Thyroid gland (tissue), 4 donors: ENCODE measurements around the gene FAN1. TPM values are rescaled to one million over a fixed set of nuclear protein-coding genes. Genes with fewer than 3 reads are reported as not detected.

ENCODE experiments used
- DNase-seq, 2 donors: peaks; one replicate each; pipeline ENCODE4 v3.0.0-alpha.2; 2019
- H3K27ac ChIP-seq, 3 donors: fragments of 200-600 bp; sonication (generic); 1 replicate in 2 of 3; 2 replicates in 1 of 3; pipeline ENCODE4 v1.5.1; 2016 to 2019; ENCODE audit warnings: mild to moderate bottlenecking in 1 of 3, moderate library complexity in 1 of 3
- H3K27me3 ChIP-seq: fragments of 200-600 bp; sonication (generic); one replicate; pipeline ENCODE4 v1.5.1; 2019
- H3K36me3 ChIP-seq, 2 donors: fragments of 200-600 bp; sonication (generic); one replicate each; pipeline ENCODE4 v1.5.1; 2016 to 2019
- H3K4me1 ChIP-seq, 2 donors: fragments of 200-600 bp; sonication (generic); one replicate each; pipeline ENCODE4 v1.5.1; 2017 to 2019
- H3K4me3 ChIP-seq, 3 donors: fragments of 200-600 bp; sonication (generic); replicated peaks in 1 of 3; 1 replicate in 2 of 3; 2 replicates in 1 of 3; pipeline ENCODE4 v1.5.1; 2016; ENCODE audit warnings: mild to moderate bottlenecking in 1 of 3
- H3K9me3 ChIP-seq: fragments of 200-600 bp; sonication (generic); one replicate; pipeline ENCODE4 v1.5.1; 2017
- CTCF ChIP-seq, 6 experiments: fragments of 200-600 bp in 3 of 6; fragments of 450-650 bp in 3 of 6; sonication (generic) in 3 of 6; IDR thresholded peaks; one replicate each; pipeline ENCODE4 v1.5.1; 2016 to 2019; ENCODE audit warnings: antibody characterized with exemption in 6 of 6, mild to moderate bottlenecking in 2 of 6, inconsistent platforms in 1 of 6, moderate library complexity in 1 of 6
- POLR2A ChIP-seq, 2 donors: fragments of 450-650 bp; IDR thresholded peaks; one replicate each; pipeline ENCODE4 v1.6.1; 2017; ENCODE audit warnings: antibody characterized with exemption in 2 of 2, mild to moderate bottlenecking in 2 of 2, moderate library complexity in 1 of 2
- WGBS, 2 donors: methylation state at CpG; one replicate each; pipeline ENCODE4 v1.1.5; 2017; 5-methylcytosine and 5-hydroxymethylcytosine counted together
- intact Hi-C: fragments of 100-400 bp; cut with DNase I; formaldehyde crosslinking; loops from one replicate; pipeline ENCODE4 v1.15.1; 2023
- total RNA-seq, 4 donors: library from RNA; depleted of rRNA; stranded (reverse); fragments of >200 nt; gene quantifications; one replicate each; pipeline ENCODE4 v1.2.3, GENCODE V29; 2016

FAN1 gene
- total RNA-seq, 4 donors from 2014 or later = 24.9 to 26.6 (median 25.9) TPM

- 92 to 93% methylated on average over 5 of the region's 5 CpGs for WGBS, 2 donors
- intact Hi-C loops = no loop called here
Measured at GRCh38 chr15:30919877-30920550, 16.3 kb downstream of the FAN1 start.

GRCh38 chr15:30921106-30921505, 17.4 kb downstream of the FAN1 start:
- Histone ChIP-seq H3K4me3 (no peak overlapping the region), H3K27me3 (no peaks in the 10 kb centered on the region), H3K9me3 (no peaks in the 10 kb centered on the region), H3K27ac (peak overlapping the region; percentile 89 to 95 (median 89)), H3K36me3 (peaks cover 4 to 16% of the 10 kb centered on the region in 2 donors), H3K4me1 (peaks cover 43 to 46% of the 10 kb centered on the region in 2 donors)
- DNase-seq = peak; percentile 76 to 78
- WGBS, 2 donors = 56 to 65% methylated on average over 4 of the region's 4 CpGs
- intact Hi-C loops = no loop called here
- TF ChIP-seq POLR2A (IDR thresholded peaks at IDR 0.05) (no peak), CTCF (IDR thresholded peaks at IDR 0.05) (no peak)

More at GRCh38 chr15:30919877-30920550, 16.3 kb downstream of the FAN1 start:
- Histone ChIP-seq H3K27me3 (no peaks in the 10 kb centered on the region), H3K27ac (peak overlapping the region; percentile 89 to 95 (median 89)), H3K9me3 (no peaks in the 10 kb centered on the region), H3K36me3 (peaks cover 4 to 7% of the 10 kb centered on the region in 2 donors), H3K4me3 (no peak overlapping the region), H3K4me1 (peaks cover 43 to 45% of the 10 kb centered on the region in 2 donors)
- no peak for TF ChIP-seq POLR2A (IDR thresholded peaks at IDR 0.05)
- no peak for TF ChIP-seq CTCF (IDR thresholded peaks at IDR 0.05)
- no peak for DNase-seq

- Histone ChIP-seq H3K27me3 (no peaks in the 10 kb centered on the region), H3K36me3 (peaks cover 7 to 20% of the 10 kb centered on the region in 2 donors), H3K27ac (peak overlapping the region; percentile 89 to 95 (median 89)), H3K4me1 (peaks cover 43 to 46% of the 10 kb centered on the region in 2 donors), H3K9me3 (no peaks in the 10 kb centered on the region), H3K4me3 (no peak overlapping the region)
- intact Hi-C loops = no loop called here
- DNase-seq = peak; percentile 96
- WGBS, 2 donors = 36 to 49% methylated on average over 8 to 9 of the region's 9 CpGs
- TF ChIP-seq CTCF (IDR thresholded peaks at IDR 0.05) (peak in 1 of 6 experiments; percentile 11), POLR2A (IDR thresholded peaks at IDR 0.05) (peak in 1 of 2 donors; percentile 29)
Measured at GRCh38 chr15:30921781-30922479, 18.2 kb downstream of the FAN1 start.

- peaks cover 43 to 46% of the 10 kb centered on the region in 2 donors for H3K4me1 ChIP-seq
- no peaks in the 10 kb centered on the region for H3K9me3 ChIP-seq
- 54% methylated on average over 14 of the region's 14 CpGs for WGBS, 2 donors
- no peak for TF ChIP-seq CTCF (IDR thresholded peaks at IDR 0.05)
- no peak for TF ChIP-seq POLR2A (IDR thresholded peaks at IDR 0.05)
- intact Hi-C loops = no loop called here
- no peak overlapping the region for H3K4me3 ChIP-seq
- H3K27me3 ChIP-seq = no peaks in the 10 kb centered on the region
- DNase-seq = peak; percentile 61 to 63
- H3K36me3 ChIP-seq = peaks cover 15 to 23% of the 10 kb centered on the region in 2 donors
- peak overlapping the region; percentile 79 to 89 (median 89) for H3K27ac ChIP-seq
Measured at GRCh38 chr15:30922480-30923311, 19.0 kb downstream of the FAN1 start.
